Transverse colon (tissue), 4 donors: Measurements from ENCODE around the gene TRMT10C. TPM values are rescaled to one million over a fixed set of nuclear protein-coding genes. Genes with fewer than 3 reads are reported as not detected.

Source experiments
- DNase-seq: peaks from one replicate; pipeline ENCODE4 v3.0.0-alpha.2; 2019
- H3K27ac ChIP-seq, 4 donors: fragments of 200-600 bp; sonication (generic); 2 replicates each; pipeline ENCODE4 v1.5.1; 2016 to 2018; ENCODE audit warnings: inconsistent platforms in 4 of 4
- H3K27me3 ChIP-seq: fragments of 200-600 bp; sonication (generic); 2 replicates; pipeline ENCODE4 v1.5.1; 2017; ENCODE audit warnings: inconsistent platforms
- H3K36me3 ChIP-seq, 4 donors: fragments of 200-600 bp; sonication (generic); 2 replicates each; pipeline ENCODE4 v1.5.1; 2017 to 2019; ENCODE audit warnings: inconsistent platforms in 4 of 4
- H3K4me1 ChIP-seq, 4 donors: fragments of 200-600 bp; sonication (generic); 2 replicates each; pipeline ENCODE4 v1.5.1; 2017 to 2020; ENCODE audit warnings: inconsistent platforms in 4 of 4
- H3K4me3 ChIP-seq, 4 donors: fragments of 200-600 bp; sonication (generic); 1 replicate in 1 of 4; 2 replicates in 3 of 4; pipeline versions ENCODE4 v1.5.1 to v1.6.1; 2017 to 2019; ENCODE audit warnings: inconsistent platforms in 4 of 4
- H3K9me3 ChIP-seq, 2 donors: fragments of 200-600 bp; sonication (generic); 2 replicates each; pipeline ENCODE4 v1.5.1; 2017 to 2019; ENCODE audit warnings: inconsistent platforms in 2 of 2
- EP300 ChIP-seq: sonication (generic); formaldehyde crosslinking; IDR thresholded peaks from one replicate; pipeline ENCODE4 v1.6.1; 2017; ENCODE audit warnings: antibody characterized with exemption, low read depth
- POLR2A ChIP-seq: fragments of 450-650 bp; IDR thresholded peaks from one replicate; pipeline ENCODE4 v1.6.1; 2016; ENCODE audit warnings: antibody characterized with exemption, mild to moderate bottlenecking, moderate library complexity
- POLR2AphosphoS5 ChIP-seq, 3 donors: sonication (generic); formaldehyde crosslinking; IDR thresholded peaks; one replicate each; pipeline ENCODE4 v1.6.1; 2016; ENCODE audit warnings: antibody characterized with exemption in 3 of 3
- WGBS, 2 donors: methylation state at CpG; one replicate each; pipeline ENCODE4 v1.1.5; 2018; ENCODE audit warnings: low coverage in 1 of 2; 5-methylcytosine and 5-hydroxymethylcytosine counted together
- in situ Hi-C, 4 donors: fragments of 200-750 bp; cut with MboI; loops; one replicate each; pipeline versions ENCODE4 v1.15.0 to v1.15.1; 2017; ENCODE audit warnings: low sequenced_read_pairs in 3 of 4, low pct_ligation_motif_present in 1 of 4, low pct_unique_long_range_greater_than_20kb in 1 of 4
- intact Hi-C: fragments of 100-400 bp; cut with DNase I; formaldehyde crosslinking; loops from one replicate; pipeline ENCODE4 v1.15.1; 2023; ENCODE audit warnings: low total_unique reads
- total RNA-seq, 4 donors: library from RNA; depleted of rRNA; stranded (reverse); fragments of >200 nt; gene quantifications; one replicate each; pipeline ENCODE4 v1.1.0, GENCODE V29; 2016
- TF ChIP-seq, protein P1 (sequence below), 5 experiments: fragments of 200-600 bp in 3 of 5; fragments of 450-650 bp in 2 of 5; sonication (generic) in 3 of 5; IDR thresholded peaks; 1 replicate in 2 of 5; 2 replicates in 3 of 5; pipeline ENCODE4 v1.5.1; 2016 to 2017; ENCODE audit warnings: antibody characterized with exemption in 5 of 5, inconsistent platforms in 3 of 5, mild to moderate bottlenecking in 2 of 5, moderate library complexity in 1 of 5

The TRMT10C gene
- total RNA-seq, 4 donors from 2014 or later = 5.0 to 15.0 (median 11.0) TPM

DNA sequence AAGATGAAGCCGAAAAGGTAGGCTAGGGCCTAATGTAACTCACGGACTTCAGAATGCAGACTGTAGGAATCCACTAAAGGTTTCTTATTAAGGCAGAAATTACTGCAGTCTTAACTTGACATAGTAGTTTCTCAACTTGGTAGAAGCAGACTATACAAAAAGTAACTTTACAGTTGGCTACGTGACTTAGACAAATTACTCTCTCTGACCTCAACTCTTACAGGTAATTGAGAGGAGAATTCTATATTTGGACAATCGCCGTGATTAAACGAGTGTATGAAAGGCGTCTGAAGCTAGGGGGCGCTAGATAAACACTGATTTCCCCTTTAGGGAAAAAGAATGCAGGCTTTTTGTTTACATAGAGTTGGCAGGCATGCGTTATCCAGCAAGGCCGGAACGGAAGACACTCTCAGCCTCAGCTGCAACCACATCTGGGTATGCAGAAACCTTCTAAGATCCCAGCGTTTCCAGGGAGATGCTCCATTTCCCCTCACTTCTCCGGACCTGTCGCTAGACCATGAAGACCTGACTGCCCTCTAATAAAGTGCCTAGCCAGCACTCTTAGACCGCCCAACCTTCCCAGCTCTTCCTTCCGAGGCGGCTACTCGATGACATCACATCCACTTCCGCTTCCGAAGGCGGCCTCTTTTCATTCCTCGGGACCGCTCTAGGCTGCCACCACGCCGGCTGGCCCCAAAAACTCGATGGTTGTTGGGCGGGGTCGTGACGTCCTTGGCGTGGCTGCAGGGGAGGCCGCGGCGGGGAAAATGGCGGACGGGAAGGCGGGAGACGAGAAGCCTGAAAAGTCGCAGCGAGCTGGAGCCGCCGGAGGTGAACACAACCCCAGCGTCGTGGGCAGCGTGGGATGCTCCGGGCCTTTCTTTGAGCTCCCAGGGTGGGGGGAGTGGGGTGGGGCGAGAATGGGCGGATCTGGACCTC is 12.1 kb downstream of the TRMT10C start, which contains the start of gene PCNP:
TSS of gene PCNP (plus strand) at position 732 of the 939 bp plus-strand sequence. CDS start at position 768, 36 bp downstream.
- WGBS, 2 donors = 0 to 2% methylated on average over 7 to 31 of the region's 47 CpGs

DNA sequence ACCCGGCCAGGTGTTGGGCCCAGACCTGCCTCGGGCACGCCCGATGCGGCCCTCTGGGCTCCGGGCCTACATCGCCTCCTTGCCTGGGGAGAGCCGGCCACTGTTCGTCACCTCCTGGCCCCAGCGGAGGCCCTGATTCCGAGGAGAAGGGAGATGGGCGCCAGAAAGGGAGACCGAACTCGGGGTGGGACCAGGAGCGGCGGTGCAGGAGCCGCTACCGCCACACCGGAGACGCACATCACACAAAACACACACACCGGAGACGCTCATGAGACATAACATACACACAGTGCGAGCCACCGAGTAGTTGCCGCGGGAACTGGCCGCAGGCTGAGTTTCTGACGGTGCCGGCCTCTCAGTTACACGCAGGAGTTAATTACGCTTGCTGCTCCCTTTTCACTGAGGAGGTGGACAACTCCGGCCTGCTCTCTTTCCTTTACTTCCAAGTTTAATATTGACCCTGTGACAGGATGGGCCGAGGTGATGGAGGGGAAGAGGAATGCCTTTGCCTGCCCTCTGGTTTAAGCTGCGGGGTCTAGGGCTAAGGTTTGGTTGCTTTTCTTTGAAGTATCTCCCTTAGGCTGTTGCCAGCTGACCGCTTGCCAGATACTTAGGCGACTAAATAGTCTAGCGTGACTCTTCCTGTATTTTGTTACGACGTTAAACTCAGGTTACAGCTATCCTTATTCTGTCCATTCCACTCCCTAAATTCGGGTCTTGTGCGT is 12.9 kb downstream of the TRMT10C start:
- H3K4me1 ChIP-seq = peaks cover 7 to 47% (median 29%) of the 10 kb centered on the region in 4 donors
- in situ Hi-C loops = no loop called here
- H3K27ac ChIP-seq = peak overlapping the region; percentile 95 to 99 (median 96)
- TF ChIP-seq, protein P1, sequence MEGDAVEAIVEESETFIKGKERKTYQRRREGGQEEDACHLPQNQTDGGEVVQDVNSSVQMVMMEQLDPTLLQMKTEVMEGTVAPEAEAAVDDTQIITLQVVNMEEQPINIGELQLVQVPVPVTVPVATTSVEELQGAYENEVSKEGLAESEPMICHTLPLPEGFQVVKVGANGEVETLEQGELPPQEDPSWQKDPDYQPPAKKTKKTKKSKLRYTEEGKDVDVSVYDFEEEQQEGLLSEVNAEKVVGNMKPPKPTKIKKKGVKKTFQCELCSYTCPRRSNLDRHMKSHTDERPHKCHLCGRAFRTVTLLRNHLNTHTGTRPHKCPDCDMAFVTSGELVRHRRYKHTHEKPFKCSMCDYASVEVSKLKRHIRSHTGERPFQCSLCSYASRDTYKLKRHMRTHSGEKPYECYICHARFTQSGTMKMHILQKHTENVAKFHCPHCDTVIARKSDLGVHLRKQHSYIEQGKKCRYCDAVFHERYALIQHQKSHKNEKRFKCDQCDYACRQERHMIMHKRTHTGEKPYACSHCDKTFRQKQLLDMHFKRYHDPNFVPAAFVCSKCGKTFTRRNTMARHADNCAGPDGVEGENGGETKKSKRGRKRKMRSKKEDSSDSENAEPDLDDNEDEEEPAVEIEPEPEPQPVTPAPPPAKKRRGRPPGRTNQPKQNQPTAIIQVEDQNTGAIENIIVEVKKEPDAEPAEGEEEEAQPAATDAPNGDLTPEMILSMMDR (IDR thresholded peaks at IDR 0.05) = no peak
- TF ChIP-seq POLR2AphosphoS5 (IDR thresholded peaks at IDR 0.05) = peak in 1 of 3 donors; percentile 10
- no peaks in the 10 kb centered on the region for H3K27me3 ChIP-seq
- peak overlapping the region; percentile 73 to 91 (median 82) for H3K4me3 ChIP-seq
- H3K36me3 ChIP-seq = peaks cover 0 to under 1% (median 0%) of the 10 kb centered on the region in 4 donors
- 0% methylated on average over 32 to 35 of the region's 41 CpGs for WGBS, 2 donors
- H3K9me3 ChIP-seq = no peaks in the 10 kb centered on the region
- peak; percentile 44 for DNase-seq
- intact Hi-C loops = no loop called here

More for the DNA sequence above, 12.1 kb downstream of the TRMT10C start, which contains the start of gene PCNP:
- Histone ChIP-seq H3K9me3 (no peaks in the 10 kb centered on the region), H3K4me1 (peaks cover 7 to 38% (median 26%) of the 10 kb centered on the region in 4 donors), H3K4me3 (peak within 1 kb of the TSS; percentile 73 to 91 (median 82)), H3K27me3 (no peaks in the 10 kb centered on the region), H3K36me3 (no peaks in the 10 kb centered on the region), H3K27ac (peak within 1 kb of the TSS; percentile 95 to 99 (median 96))
- peak; percentile 99 for DNase-seq
- in situ Hi-C loops = no loop called here
- no peak for TF ChIP-seq EP300
- peak; percentile 84 to 95 (median 94) for TF ChIP-seq POLR2AphosphoS5 (IDR thresholded peaks at IDR 0.05)
- TF ChIP-seq, protein P1 (IDR thresholded peaks at IDR 0.05) = peak; percentile 88 to 97 (median 91)
- peak; percentile 89 for TF ChIP-seq POLR2A
- intact Hi-C loops = no loop called here

DNA sequence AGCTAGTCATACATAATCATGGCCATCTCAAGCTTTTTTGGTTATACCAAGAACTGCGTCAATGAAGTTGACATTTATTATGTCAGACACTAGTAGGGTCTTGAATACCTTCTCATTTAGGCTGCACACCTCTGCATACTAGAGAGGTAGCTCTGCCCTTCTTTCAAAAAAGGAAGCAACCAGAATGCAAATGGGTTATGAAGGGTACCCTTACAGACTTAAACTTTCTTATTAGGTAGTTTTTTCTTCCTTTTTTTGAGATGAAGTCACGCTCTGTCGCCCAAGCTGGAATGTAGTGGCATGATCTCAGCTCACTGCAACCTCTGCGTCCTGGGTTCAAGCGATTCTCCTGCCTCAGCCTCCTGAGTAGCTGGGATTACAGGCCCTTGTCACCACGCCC is 15.6 kb downstream of the TRMT10C start:
- in situ Hi-C loops (no loop called here), intact Hi-C loops (no loop called here)

More for the DNA sequence above, 15.6 kb downstream of the TRMT10C start:
- Histone ChIP-seq H3K36me3 (peaks cover 0 to 10% (median 0%) of the 10 kb centered on the region in 4 donors), H3K9me3 (no peaks in the 10 kb centered on the region), H3K27me3 (no peaks in the 10 kb centered on the region), H3K4me3 (no peak overlapping the region), H3K4me1 (peaks cover 7 to 50% (median 29%) of the 10 kb centered on the region in 4 donors), H3K27ac (no peak overlapping the region)
- WGBS, 2 donors = 85 to 97% methylated on average over 6 of the region's 6 CpGs
- no peak for TF ChIP-seq POLR2AphosphoS5 (IDR thresholded peaks at IDR 0.05)
- TF ChIP-seq, protein P1 (IDR thresholded peaks at IDR 0.05) = no peak
- TF ChIP-seq POLR2A = no peak
- TF ChIP-seq EP300 = no peak
- no peak for DNase-seq
